ENCODE results near the gene DCLK2.

- TF ChIP-seq CTCF (IDR thresholded peaks at IDR 0.05; ENCODE audit: low read length) (no peak), EZH2 (IDR thresholded peaks at IDR 0.05; ENCODE audit: borderline replicate concordance, low read length) (no peak)
These were observed 32.8 kb upstream of the DCLK2 start for GRCh38 chr4:150045410-150045809.

All from OCI-LY1 (cell line).